Nucleus accumbens (tissue), 56 donors: ENCODE data around the gene BAHCC1.
"Not testable (repeated sequence)": the region's sequence is repeated elsewhere in the genome, so short reads cannot be mapped to it uniquely, and the experiment has no call there.

Experiments used
- DNase-seq, 56 donors: peaks; one replicate each; lab custom pipeline; 2025; lab: John Stamatoyannopoulos, UW

Gene BAHCC1

DNA sequence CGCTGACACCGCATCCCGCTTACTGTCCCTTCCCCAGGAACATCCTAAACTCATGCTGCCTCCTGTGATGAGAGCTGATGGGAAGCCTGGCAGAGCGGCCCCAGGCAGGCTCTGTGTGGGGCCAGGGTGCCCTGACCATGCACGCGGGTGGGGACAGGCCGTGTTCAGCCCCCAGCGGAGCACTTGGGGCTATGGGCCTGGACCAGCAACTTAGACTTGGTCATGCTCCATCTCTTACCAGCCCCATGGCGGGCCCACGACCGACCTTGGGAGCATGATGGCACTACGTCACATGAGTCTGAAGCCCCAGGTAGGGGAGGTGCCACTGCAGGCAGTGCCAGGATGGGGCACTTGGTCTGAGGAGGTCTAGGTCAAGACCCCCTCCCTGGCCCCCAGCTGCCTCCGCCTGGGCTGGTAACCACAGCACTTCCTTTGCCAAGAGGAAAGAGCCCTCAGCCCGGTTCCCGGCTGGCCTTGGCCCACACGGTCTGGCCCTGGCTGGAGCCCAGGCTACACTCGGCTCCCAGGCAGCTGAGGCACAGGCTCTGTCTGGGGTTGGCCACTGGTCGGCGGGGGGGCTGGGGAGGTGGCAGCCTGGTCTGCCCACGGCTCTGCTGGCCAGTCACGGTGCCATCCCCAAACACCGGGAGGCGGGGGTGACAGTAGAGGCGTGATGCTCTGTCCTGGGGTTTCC is 25.7 kb downstream of the BAHCC1 start:
- DNase-seq, result peak in 55 of 56 donors; percentile 29 to 92 (median 80)

DNA sequence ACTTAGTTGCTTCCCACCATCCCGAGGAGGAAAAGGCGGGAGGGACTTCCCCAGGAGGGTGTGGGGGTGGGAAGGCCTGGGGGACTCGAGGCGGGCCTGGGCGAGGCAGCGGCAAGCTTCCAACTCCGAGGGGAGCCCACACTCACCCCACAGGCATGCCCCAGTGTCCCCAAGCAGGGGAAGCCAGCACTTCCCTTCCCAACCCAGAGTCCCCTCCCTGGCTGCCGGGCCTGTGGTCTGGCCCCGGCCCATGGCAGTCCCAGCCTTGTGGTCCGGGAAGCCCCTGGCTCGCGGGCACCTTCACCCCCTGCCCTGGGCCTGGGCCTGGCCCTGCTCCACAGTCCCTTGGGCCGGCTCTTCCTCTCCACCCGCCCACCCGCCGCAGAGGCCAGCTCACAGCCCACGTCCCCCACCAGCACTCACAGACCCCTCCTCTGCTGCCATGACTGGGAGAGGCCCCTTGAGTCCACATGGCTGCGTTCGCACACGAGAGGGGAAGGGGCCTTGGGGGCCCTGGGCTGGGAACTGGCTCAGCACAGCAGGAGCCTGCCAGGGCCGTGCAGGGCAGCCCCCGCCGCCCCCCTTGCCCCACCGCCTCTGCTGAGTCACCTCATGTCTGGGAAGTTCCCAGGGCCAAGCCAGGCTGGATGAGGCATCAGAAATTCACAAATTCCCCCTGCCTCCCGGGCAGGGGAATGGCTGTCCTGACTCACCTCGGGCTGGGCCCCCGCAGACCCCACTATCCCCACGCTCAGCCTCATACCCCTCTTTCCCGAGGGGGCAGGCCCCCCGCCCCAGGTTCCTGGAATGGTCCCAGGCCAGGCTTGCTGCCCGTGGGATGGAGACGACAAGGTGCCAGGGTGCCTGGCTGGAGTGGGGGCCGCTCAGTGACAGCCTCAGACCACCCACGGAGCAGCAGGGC is 27.8 kb downstream of the BAHCC1 start:
- DNase-seq, result peak in 26 of 56 donors; percentile 5 to 64 (median 31)

DNA sequence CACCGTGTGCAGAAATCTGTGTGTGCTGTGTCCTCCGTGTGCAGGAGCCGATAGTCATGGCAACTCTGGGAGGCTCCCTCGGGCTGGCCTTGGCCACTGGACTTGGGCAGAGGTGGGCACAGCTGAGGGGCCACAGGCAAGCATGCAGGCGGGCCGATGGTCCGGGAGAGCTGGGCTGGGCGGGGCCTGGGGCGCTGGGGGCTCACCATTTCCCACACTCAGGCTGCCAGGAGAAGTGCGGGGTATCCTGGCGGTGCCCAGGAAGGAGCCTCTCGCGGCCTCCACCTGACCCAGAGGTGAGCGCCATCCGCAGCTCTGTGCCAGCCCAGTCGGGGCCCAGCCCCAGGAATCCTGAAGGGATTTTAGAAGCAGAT is 28.4 kb downstream of the BAHCC1 start:
- no peak for DNase-seq

DNA sequence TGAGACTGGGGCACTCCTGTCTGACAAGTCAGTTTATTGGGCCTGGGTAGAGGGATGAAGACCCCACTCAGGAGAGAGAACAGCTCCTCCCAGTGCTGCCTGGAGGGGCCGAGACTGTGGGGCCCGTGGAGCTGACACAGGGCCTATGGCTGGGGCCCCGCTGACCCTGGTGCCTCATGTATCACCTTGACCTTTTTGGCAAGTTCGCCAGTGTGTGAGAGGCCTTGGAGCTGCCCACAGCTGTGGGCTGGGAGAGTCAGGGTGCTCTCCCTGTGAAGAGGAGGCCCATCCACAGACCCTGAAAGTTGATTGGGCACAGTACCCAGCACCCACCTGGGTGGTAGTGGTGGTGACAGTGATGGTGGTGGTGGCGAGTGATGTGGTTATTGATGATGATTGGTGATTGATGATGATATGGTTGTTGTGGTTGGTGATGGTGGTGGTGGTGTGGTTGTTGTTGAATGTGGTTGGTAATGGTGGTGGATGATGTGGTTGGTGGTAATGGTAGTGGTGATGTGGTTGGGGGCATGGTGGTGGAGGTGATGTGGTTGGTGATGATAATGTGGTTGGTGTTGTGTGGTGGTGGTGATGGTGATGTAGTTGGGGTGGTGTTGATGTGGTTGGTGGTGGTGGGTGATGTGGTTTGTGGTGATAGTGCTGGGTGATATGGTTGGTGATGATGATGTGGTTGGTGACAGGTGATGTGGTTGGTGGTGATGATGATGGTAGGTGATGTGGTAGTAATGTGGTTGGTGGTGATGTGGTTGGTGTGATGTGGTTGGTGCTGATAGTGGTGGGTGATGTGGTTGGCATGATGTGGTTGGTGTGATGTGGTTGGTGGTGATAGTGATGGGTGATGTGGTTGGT is 29.1 kb downstream of the BAHCC1 start:
- no peak for DNase-seq

DNA sequence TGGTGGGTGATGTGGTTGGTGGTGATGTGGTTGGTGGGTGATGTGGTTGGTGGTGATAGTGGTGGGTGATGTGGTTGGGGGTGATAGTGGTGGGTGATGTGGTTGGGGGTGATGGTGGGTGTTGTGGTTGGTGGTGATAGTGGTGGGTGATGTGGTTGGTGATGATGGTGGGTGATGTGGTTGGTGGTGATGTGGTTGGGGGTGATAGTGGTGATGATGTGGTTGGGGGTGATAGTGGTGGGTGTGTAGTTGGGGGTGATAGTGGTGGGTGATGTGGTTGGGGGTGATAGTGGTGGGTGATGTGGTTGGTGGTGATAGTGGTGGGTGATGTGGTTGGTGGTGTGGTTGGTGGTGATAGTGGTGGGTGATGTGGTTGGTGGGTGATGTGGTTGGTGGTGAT is 29.8 kb downstream of the BAHCC1 start:
- not testable (repeated sequence) for DNase-seq

DNA sequence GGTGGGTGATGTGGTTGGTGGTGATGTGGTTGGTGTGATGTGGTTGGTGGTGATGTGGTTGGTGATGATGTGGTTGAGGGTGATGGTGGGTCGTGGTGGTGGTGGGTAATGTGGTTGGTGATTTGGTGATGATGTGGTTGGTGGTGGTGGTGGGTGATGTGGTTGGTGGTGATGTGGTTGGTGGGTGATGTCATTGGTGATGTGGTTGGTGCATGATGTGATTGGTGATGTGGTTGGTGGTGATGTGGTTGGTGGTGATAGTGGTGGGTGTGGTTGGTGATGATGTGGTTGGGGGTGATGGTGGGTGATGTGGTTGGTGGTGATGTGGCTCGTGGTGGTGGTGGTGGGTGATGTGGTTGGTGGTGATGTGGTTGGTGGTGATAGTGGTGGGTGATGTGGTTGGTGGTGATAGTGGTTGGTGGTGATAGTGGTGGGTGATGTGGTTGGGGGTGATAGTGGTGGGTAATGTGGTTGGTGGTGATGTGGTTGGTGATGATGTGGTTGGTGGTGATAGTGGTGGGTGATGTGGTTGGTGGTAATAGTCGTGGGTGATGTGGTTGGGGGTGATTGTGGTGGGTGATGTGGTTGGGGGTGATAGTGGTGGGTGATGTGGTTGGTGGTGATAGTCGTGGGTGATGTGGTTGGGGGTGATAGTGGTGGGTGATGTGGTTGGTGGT is 30.6 kb downstream of the BAHCC1 start:
- DNase-seq, result not testable (repeated sequence)

DNA sequence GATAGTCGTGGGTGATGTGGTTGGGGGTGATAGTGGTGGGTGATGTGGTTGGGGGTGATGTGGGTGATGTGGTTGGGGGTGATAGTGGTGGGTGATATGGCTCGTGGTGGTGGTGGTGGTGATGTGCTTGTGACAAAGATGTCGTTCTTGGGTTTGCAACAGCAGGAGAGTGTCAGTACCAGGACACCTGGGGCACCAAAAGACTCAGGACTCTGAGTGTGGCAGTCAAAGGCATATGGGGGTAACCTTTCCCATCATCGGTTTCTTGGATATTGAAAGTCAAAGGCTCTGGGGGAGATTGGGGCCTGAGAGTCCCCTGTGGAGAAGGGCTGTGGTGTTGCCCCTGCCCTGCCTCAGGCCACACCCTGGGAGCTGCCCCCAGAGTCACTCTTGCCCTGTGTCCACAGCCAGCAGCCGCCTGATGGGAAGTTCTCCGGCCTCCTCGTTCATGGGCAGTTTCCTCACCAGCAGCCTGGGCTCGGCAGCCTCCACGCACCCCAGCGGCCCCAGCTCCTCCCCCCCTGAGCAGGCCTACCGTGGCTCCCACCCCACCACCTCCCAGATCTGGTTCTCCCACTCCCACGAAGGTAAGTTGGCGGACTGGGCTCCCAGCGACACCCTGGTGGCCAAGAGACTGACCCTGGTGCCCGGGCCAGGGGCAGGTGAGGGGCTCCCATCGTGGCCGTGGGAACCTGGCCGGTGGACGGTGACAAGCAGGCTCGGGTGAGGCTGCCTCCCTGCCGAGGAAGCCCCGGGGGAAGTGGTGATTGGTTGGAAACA is 31.3 kb downstream of the BAHCC1 start:
- no peak for DNase-seq

DNA sequence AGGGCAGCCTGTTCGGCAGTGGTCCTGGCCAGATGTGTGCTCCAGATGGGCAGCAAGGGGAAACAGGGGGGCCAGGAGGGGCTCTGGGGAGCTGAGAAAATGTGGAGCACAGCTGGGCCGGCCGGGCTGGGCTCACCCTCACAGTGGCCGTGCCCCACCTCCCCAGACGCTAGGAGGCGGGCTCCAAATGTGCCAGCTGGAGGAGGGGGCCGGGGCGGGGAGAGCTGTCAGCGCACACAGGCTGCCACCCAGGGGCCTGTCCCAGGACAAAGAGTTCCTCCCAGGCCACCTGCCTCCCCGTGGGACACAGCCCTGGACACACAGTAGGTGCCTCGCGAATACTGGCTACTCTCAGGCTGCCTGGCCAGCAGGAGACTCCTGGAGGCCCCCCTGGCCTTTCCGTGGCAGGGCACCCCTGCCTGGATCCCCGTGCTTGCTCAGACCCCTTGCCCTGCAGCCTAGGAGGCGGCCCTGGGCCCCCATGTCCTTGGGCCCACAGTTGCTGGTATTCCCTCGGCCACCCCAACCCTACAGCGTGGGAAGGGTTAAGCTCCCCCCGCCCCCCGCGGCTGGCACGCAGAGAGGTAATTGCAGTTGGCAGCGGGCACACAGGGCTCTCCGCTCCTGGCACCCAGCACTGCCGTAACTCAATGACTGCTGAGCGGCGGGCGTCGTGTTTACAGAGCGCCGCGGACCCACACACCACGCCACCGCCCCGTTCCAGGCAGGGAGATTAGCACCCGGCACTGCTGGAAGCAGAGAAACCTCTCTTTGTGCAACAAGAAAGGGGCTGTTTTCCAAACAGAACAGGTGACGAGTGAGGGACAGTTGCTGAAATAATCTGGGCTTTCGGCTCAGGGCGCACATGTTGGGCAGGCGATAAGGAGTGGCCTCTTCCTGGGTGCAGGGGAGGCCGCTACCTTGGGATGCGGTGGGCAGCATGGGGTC is 32.2 kb downstream of the BAHCC1 start:
- peak in 52 of 56 donors; percentile 9 to 84 (median 64) for DNase-seq

DNA sequence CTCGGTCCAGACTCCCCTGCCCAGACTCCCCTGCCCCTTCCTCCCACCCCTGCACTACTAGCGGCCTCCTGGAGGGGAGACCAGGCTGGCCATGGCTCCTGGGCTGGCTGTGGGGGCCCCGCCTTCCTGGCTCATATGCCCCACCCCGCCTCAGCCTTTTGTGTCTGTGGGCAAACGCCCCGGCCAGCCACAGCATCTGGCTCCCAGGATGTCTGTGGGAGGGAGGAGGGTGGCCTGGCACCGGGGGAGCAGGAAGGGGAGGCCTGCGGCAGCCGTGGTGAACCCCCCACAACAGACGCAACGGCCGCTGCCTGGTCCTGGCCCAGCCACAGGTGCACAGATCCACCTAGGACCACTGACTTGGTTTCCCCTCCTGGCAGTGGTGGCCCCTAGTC is 32.9 kb downstream of the BAHCC1 start:
- DNase-seq, result peak in 52 of 56 donors; percentile 16 to 82 (median 60)

DNA sequence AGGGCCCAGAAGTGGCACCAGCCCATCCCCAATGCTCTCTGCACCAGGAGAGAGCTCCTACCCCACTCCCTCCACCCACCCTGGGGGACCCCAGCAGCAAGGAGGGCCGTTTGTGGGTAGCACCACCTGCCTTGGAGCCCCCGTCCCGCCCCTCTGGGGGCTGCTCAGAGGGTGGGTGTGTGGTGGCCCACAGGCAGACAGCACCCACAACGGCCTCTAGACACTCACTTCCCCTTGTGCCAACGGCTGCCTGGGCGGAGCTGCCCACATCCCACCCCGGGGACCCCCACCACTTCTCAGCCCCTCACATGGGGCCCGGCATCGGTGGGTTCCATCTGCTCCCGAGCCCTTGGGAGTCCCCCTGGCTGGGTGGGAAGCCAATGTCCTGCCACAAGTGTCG is 33.3 kb downstream of the BAHCC1 start:
- DNase-seq, result peak in 6 of 56 donors; percentile 27 to 58 (median 40)

DNA sequence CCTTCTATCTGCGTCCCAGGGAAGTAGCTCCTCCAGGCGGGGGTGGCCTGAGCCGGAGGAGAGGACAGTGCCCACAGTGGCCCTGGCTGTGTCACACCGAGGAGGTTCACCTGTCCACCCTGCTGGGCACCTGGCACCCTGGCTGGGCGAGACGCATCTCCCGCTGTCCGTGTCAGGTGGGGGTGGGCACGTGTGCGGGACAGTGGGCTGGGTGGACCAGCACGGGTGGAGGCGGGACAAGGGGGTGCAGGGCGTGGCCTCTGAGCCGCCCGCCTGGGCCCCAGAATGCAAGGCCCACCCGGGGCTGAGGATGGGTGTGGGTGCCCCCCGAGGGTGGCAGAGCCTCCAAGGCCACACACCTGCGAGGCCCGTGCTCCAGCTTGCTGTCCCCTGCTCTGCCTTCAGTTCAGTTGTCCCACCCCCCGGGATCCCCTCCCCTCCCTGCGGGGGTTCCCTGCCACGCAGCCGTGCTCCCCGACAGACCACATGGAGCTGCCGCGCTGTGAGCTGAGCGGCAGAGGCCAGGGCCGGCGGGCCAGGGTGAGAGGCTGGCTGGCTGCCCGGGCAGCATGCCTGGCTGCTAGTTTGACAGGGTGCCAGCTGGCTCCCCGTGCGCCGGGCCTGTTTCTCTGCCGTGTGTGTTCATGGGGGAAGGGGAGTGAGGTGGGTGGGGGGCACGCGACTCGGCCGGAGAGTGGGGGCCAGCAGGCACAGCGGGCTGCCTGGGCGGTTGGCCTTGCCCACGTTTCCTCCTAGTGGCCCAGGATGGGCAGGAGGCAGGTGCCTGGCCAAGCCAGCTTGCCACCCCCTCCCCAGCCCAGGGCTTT is 33.9 kb downstream of the BAHCC1 start:
- DNase-seq, result peak in 55 of 56 donors; percentile 21 to 94 (median 80)

DNA sequence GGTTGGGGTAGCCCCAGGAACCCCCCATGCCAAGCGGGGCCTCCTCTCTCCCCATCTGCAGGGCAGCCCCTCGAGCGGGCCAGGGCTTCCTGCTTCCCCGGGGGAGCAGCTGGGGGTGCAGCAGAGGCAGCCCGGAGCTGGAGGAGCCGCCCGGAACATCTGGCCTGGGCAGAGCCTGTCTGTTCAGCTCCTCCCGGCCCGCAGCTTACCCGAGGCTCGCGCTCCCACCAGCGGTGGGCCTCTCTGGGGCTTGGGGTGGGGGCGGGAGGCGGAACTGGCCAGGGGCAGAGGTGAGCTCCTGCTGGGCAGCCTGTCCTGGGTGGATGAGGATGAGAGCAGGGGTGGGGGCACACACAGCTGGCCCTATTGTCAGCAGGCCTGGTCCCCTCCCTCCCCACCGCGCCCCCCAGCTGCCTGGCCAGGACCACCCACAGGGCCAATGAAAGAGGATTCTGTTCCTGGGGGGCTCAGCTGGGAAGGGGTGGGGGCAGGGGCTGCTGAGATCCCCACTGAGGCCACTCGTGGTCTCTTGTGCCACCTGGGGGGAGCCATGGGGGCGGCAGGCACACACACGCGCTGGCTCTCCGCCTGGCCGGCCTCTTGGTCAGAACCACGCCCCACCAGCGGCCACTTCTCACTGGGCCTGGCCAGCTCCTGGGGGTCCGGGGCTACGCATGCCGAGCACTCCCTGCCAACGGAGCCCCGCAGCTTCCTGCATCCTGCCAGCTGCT is 34.7 kb downstream of the BAHCC1 start:
- DNase-seq, result peak in 44 of 56 donors; percentile 16 to 80 (median 52)

DNA sequence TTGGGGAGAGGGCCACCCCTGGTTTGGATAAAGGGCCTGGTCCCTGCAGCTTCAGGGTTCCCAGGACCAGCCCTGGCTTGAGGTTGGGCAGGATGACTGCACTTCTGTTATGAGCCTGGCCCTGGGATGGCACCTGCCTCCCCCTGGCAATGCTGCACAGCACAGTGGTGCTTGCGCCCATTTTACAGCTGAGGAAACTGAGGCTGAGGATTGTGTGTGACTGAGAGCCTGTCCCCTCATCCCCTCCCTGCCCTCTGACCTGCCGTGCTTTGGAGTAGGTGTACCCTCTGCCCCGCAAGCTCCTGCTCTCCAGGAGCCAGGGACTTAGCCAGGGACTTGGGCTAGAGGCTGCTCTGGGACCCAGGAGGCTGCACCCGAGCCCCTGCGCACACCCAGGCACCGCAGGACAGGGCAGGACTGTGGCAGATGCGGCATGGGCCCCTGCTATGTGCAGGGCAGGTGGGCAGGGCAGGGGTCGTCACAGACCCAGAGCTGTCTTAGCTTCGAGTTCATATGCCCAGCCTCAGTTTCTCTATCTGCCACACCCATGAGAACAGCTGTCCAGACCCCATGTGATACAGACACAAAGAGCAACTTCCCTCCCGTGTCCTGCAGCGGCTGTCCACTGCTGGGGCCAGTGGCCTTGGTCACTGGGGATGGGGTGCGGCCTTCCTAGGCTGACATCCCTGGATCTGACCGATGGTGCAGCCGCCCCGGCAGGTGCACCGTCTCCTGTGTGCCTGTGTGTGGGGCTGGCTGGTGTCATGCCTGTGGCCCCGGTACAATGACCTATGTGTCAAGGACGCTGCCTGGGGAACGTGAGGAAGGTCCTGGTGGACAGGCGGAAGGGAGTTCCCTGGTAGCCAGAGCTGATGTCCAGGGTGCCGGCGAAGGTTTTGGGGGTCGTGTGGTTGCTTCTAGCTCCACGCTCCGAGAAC is 36.6 kb downstream of the BAHCC1 start:
- DNase-seq, result no peak

DNA sequence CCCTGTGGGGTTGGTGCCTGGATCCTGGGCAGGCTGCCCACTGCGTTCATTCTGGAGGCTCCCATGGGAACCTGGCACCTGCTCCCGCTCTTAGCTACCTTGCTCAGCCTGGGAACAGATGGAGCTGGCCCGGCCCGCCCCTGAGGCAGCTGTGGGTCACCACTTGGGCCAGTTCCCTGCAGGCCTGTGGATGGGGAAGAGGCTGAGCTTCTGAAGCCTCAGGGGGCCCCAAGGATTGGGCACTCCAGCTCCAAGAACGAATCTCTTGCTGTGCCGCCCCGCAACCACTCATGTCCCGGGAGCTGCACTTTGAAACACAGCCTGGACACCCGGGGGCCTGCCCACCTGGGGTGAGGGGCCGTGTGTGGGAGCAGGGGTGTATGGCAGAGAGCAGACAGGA is 37.7 kb downstream of the BAHCC1 start:
- DNase-seq, result peak in 10 of 56 donors; percentile 2 to 58 (median 23)

DNA sequence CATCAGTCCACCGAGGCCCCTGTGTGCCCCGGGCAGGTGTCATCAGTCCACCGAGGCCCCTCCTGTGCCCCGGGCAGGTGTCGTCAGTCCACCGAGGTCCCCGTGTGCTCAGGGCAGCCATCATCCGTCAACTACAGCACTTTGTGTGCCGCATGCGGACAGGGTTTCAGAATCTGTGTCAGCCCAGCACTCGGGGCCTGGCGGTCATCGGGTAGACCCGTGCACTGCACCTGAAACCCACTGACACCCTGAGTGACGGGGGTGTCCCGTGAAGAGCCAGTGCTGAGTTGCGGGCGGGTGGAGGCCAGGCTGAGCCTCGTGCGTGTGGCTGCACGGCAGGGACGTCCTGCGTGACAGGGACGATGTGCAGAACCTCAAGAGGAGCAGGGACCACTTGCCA is 38.4 kb downstream of the BAHCC1 start:
- DNase-seq, result no peak
